ENCODE measurements around the gene RNF113B.
A peak's percentile ranks its signal among the peaks of the same experiment; 100 is the strongest.

- peak in 1 of 3 experiments; percentile 9 for TF ChIP-seq CTCF (optimal IDR thresholded peaks at IDR 0.05 in 1 of 3, IDR thresholded peaks at IDR 0.05 in 1 of 3, conservative IDR thresholded peaks at IDR 0.05 in 1 of 3; ENCODE audit: extremely low read depth in 1 of 3, insufficient read depth in 2 of 3, low read length in 3 of 3)
- TF ChIP-seq EZH2 (IDR thresholded peaks at IDR 0.05; ENCODE audit: low read length), result no peak
These were observed 32.2 kb downstream of the RNF113B start for GRCh38 chr13:98144801-98145350.

All from keratinocyte (primary cell).